Ishikawa (cell line): ENCODE data around the gene ALDH18A1.

ENCODE experiments used
- CEBPB ChIP-seq: IDR thresholded peaks from 2 replicates; pipeline ENCODE4 v1.6.1; 2012
- EP300 ChIP-seq: IDR thresholded peaks from 2 replicates; pipeline ENCODE4 v1.6.1; 2012; ENCODE audit warnings: borderline replicate concordance
- RAD21 ChIP-seq: IDR thresholded peaks from 2 replicates; pipeline ENCODE4 v1.6.1; 2012; ENCODE audit warnings: low read depth
- YY1 ChIP-seq: IDR thresholded peaks from 2 replicates; pipeline ENCODE4 v1.6.1; 2012; ENCODE audit warnings: low read depth

DNA sequence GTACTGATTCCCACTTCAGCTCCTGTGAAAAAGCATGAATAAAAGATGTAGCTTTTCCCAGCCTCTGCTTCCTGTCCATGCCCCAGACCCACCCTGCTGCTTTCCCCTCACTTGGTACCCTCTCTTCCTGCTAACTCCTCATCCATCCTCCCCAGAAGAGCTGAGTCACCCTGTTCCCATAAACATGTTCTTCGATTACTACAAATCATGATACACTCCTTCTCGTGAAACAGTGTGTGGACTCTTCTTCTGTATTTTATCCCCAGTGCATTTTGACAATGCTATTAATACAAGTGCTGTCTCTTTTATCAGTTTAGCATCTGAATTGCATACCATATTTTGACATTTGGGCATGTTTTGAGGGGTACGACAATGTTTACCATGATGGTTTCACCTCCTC lies 49.6 kb downstream of the ALDH18A1 start:
- TF ChIP-seq CEBPB (no peak), RAD21 (no peak), YY1 (no peak), EP300 (no peak)
